Measurements from ENCODE around the gene RFNG. TPM values are rescaled to one million over a fixed set of nuclear protein-coding genes. Genes with fewer than 3 reads are reported as not detected.

RFNG gene
- total and polyA plus RNA-seq, 2 donors from 2014 or later, result 29.8 to 47.3 TPM

- no peaks in the 10 kb centered on the region for H3K9me3 ChIP-seq (ENCODE audit: control insufficient read depth in 2 of 3, insufficient read depth in 1 of 3, low read length in 3 of 3)
- no peaks in the 10 kb centered on the region for H3K27me3 ChIP-seq (ENCODE audit: control insufficient read depth, insufficient read depth, low read length)
- intact Hi-C loops (cut with DNase I), result no loop called here
- no peak overlapping the region for H3K27ac ChIP-seq (ENCODE audit: low read depth in 2 of 2, low read length in 2 of 2)
- no peak overlapping the region for H3K9ac ChIP-seq (ENCODE audit: low read length in 3 of 3)
- FAIRE-seq, result no peak
- TF ChIP-seq CTCF (IDR thresholded peaks at IDR 0.05; ENCODE audit: borderline replicate concordance, extremely low read depth, insufficient read depth), result no peak
- peak in 1 of 5 donors; percentile 65 for DNase-seq
- no peaks in the 10 kb centered on the region for H3K4me1 ChIP-seq (ENCODE audit: control insufficient read depth in 2 of 3, insufficient read depth in 2 of 3, low read depth in 1 of 3, low read length in 3 of 3)
- H3K36me3 ChIP-seq (ENCODE audit: control insufficient read depth in 2 of 3, insufficient read depth in 3 of 3, low read length in 3 of 3), result peaks cover 0 to 14% (median 4%) of the 10 kb centered on the region in 3 donors
- H3K4me3 ChIP-seq (ENCODE audit: low read length in 3 of 3), result no peak overlapping the region
Measured at GRCh38 chr17:82090549-82091263, 39.1 kb upstream of the RFNG start.

- intact Hi-C loops (cut with DNase I), result no loop called here
Measured at GRCh38 chr17:82089723-82090548, 38.3 kb upstream of the RFNG start.

GRCh38 chr17:82088838-82089722 lies 37.5 kb upstream of the RFNG start:
- FAIRE-seq, result no peak
- intact Hi-C loops (cut with DNase I), result no loop called here
- Histone ChIP-seq H3K27me3 (ENCODE audit: control insufficient read depth, insufficient read depth, low read length) (no peaks in the 10 kb centered on the region), H3K9me3 (ENCODE audit: control insufficient read depth in 2 of 3, insufficient read depth in 1 of 3, low read length in 3 of 3) (no peaks in the 10 kb centered on the region), H3K4me3 (ENCODE audit: low read length in 3 of 3) (no peak overlapping the region), H3K9ac (ENCODE audit: low read length in 3 of 3) (no peak overlapping the region), H3K27ac (ENCODE audit: low read depth in 2 of 2, low read length in 2 of 2) (no peak overlapping the region), H3K36me3 (ENCODE audit: control insufficient read depth in 2 of 3, insufficient read depth in 3 of 3, low read length in 3 of 3) (peaks cover 0 to 10% (median 2%) of the 10 kb centered on the region in 3 donors), H3K4me1 (ENCODE audit: control insufficient read depth in 2 of 3, insufficient read depth in 2 of 3, low read depth in 1 of 3, low read length in 3 of 3) (no peaks in the 10 kb centered on the region)
- DNase-seq, result peak in 1 of 5 donors; percentile 68
- TF ChIP-seq CTCF (IDR thresholded peaks at IDR 0.05; ENCODE audit: borderline replicate concordance, extremely low read depth, insufficient read depth), result no peak

More at GRCh38 chr17:82089723-82090548, 38.3 kb upstream of the RFNG start:
- H3K9me3 ChIP-seq (ENCODE audit: control insufficient read depth in 2 of 3, insufficient read depth in 1 of 3, low read length in 3 of 3), result no peaks in the 10 kb centered on the region
- DNase-seq (peak in 1 of 5 donors; percentile 68), FAIRE-seq (no peak)
- H3K4me1 ChIP-seq (ENCODE audit: control insufficient read depth in 2 of 3, insufficient read depth in 2 of 3, low read depth in 1 of 3, low read length in 3 of 3), result no peaks in the 10 kb centered on the region
- TF ChIP-seq CTCF (IDR thresholded peaks at IDR 0.05; ENCODE audit: borderline replicate concordance, extremely low read depth, insufficient read depth), result no peak
- H3K36me3 ChIP-seq (ENCODE audit: control insufficient read depth in 2 of 3, insufficient read depth in 3 of 3, low read length in 3 of 3), result peaks cover 0 to 7% (median 2%) of the 10 kb centered on the region in 3 donors
- no peak overlapping the region for H3K27ac ChIP-seq (ENCODE audit: low read depth in 2 of 2, low read length in 2 of 2)
- H3K4me3 ChIP-seq (ENCODE audit: low read length in 3 of 3), result no peak overlapping the region
- no peaks in the 10 kb centered on the region for H3K27me3 ChIP-seq (ENCODE audit: control insufficient read depth, insufficient read depth, low read length)
- no peak overlapping the region for H3K9ac ChIP-seq (ENCODE audit: low read length in 3 of 3)
